ENCODE measurements around the gene NDUFB4. TPM values are rescaled to one million over a fixed set of nuclear protein-coding genes. Genes with fewer than 3 reads are reported as not detected.
A peak's percentile ranks its signal among the peaks of the same experiment; 100 is the strongest.

NDUFB4 gene
- total and polyA plus RNA-seq, 2 experiments from 2014 or later = 105 to 250 TPM

GRCh38 chr3:120568598-120568997 lies 27.5 kb upstream of the NDUFB4 start:
- no peak overlapping the region for H2AFZ ChIP-seq
- H3K4me3 ChIP-seq = no peak overlapping the region
- WGBS, 2 experiments (ENCODE audit: low coverage in 1 of 2, low lambda C conversion rate in 2 of 2, missing lambda C conversion rate in 2 of 2) = 34% methylated on average over 3 of the region's 3 CpGs
- H3K36me3 ChIP-seq (ENCODE audit: low read depth) = no peaks in the 10 kb centered on the region
- H3K27ac ChIP-seq = no peak overlapping the region
- H4K20me1 ChIP-seq (ENCODE audit: insufficient read depth) = no peaks in the 10 kb centered on the region
- H3K9ac ChIP-seq = no peak overlapping the region
- no peaks in the 10 kb centered on the region for H3K9me3 ChIP-seq (ENCODE audit: low read depth)
- DNase-seq = peak; percentile 45
- H3K27me3 ChIP-seq (replicated peaks; ENCODE audit: insufficient read depth) = no peaks in the 10 kb centered on the region
- no peaks in the 10 kb centered on the region for H3K9me2 ChIP-seq (ENCODE audit: insufficient read depth)
- no peaks in the 10 kb centered on the region for H3K79me2 ChIP-seq (ENCODE audit: insufficient read depth)
- H3K4me2 ChIP-seq (ENCODE audit: unreplicated experiment) = no peak overlapping the region
- no peaks in the 10 kb centered on the region for H3F3A ChIP-seq (ENCODE audit: insufficient read depth)
- in situ Hi-C loops (cut with MboI) = loop anchor here (10.0 kb wide), 1 partner anchor 226 kb away; no protein-coding TSS in a partner anchor
- no peaks in the 10 kb centered on the region for H3K4me1 ChIP-seq (ENCODE audit: insufficient read depth)
- TF ChIP-seq EZH2 (IDR thresholded peaks at IDR 0.05; ENCODE audit: insufficient read depth, poor library complexity, severe bottlenecking) = no peak
- no peak for TF ChIP-seq EZH2phosphoT487 (IDR thresholded peaks at IDR 0.05; ENCODE audit: insufficient read depth, low read depth)

- in situ Hi-C loops (cut with MboI) = loop anchor here (10.0 kb wide), 1 partner anchor 225 kb away; no protein-coding TSS in a partner anchor
- Histone ChIP-seq H4K20me1 (ENCODE audit: insufficient read depth) (no peaks in the 10 kb centered on the region), H3F3A (ENCODE audit: insufficient read depth) (no peaks in the 10 kb centered on the region), H3K4me1 (ENCODE audit: insufficient read depth) (no peaks in the 10 kb centered on the region), H3K27ac (no peak overlapping the region), H3K36me3 (ENCODE audit: low read depth) (no peaks in the 10 kb centered on the region), H3K9ac (no peak overlapping the region), H2AFZ (no peak overlapping the region), H3K9me2 (ENCODE audit: insufficient read depth) (no peaks in the 10 kb centered on the region), H3K9me3 (ENCODE audit: low read depth) (no peaks in the 10 kb centered on the region), H3K79me2 (ENCODE audit: insufficient read depth) (no peaks in the 10 kb centered on the region), H3K27me3 (replicated peaks; ENCODE audit: insufficient read depth) (no peaks in the 10 kb centered on the region), H3K4me2 (ENCODE audit: unreplicated experiment) (no peak overlapping the region), H3K4me3 (no peak overlapping the region)
- no peak for DNase-seq
- WGBS, 2 experiments (ENCODE audit: low coverage in 1 of 2, low lambda C conversion rate in 2 of 2, missing lambda C conversion rate in 2 of 2) = 55 to 60% methylated on average over 12 of the region's 12 CpGs
- TF ChIP-seq EZH2phosphoT487 (IDR thresholded peaks at IDR 0.05; ENCODE audit: insufficient read depth, low read depth) = no peak
- no peak for TF ChIP-seq EZH2 (IDR thresholded peaks at IDR 0.05; ENCODE audit: insufficient read depth, poor library complexity, severe bottlenecking)
Observed at GRCh38 chr3:120569222-120570057, 26.7 kb upstream of the NDUFB4 start.

GRCh38 chr3:120572027-120572426 lies 24.1 kb upstream of the NDUFB4 start:
- Histone ChIP-seq H3K4me3 (no peak overlapping the region), H3K27me3 (replicated peaks; ENCODE audit: insufficient read depth) (no peaks in the 10 kb centered on the region), H2AFZ (no peak overlapping the region), H3K79me2 (ENCODE audit: insufficient read depth) (no peaks in the 10 kb centered on the region), H3K9me2 (ENCODE audit: insufficient read depth) (no peaks in the 10 kb centered on the region), H3K4me2 (ENCODE audit: unreplicated experiment) (no peak overlapping the region), H3K9me3 (ENCODE audit: low read depth) (no peaks in the 10 kb centered on the region), H4K20me1 (ENCODE audit: insufficient read depth) (no peaks in the 10 kb centered on the region), H3K36me3 (ENCODE audit: low read depth) (no peaks in the 10 kb centered on the region), H3K9ac (no peak overlapping the region), H3F3A (ENCODE audit: insufficient read depth) (no peaks in the 10 kb centered on the region), H3K27ac (no peak overlapping the region), H3K4me1 (ENCODE audit: insufficient read depth) (no peaks in the 10 kb centered on the region)
- no peak for TF ChIP-seq EZH2 (IDR thresholded peaks at IDR 0.05; ENCODE audit: insufficient read depth, poor library complexity, severe bottlenecking)
- in situ Hi-C loops (cut with MboI) = no loop called here
- no peak for DNase-seq
- 57 to 60% methylated on average over 2 of the region's 2 CpGs for WGBS, 2 experiments (ENCODE audit: low coverage in 1 of 2, low lambda C conversion rate in 2 of 2, missing lambda C conversion rate in 2 of 2)

- no peak overlapping the region for H2AFZ ChIP-seq
- H3K9me3 ChIP-seq (ENCODE audit: low read depth) = no peaks in the 10 kb centered on the region
- 41 to 51% methylated on average over 3 of the region's 3 CpGs for WGBS, 2 experiments (ENCODE audit: low coverage in 1 of 2, low lambda C conversion rate in 2 of 2, missing lambda C conversion rate in 2 of 2)
- no peaks in the 10 kb centered on the region for H3K79me2 ChIP-seq (ENCODE audit: insufficient read depth)
- H3K9ac ChIP-seq = no peak overlapping the region
- no peaks in the 10 kb centered on the region for H3K27me3 ChIP-seq (replicated peaks; ENCODE audit: insufficient read depth)
- H3K4me3 ChIP-seq = no peak overlapping the region
- H3K9me2 ChIP-seq (ENCODE audit: insufficient read depth) = no peaks in the 10 kb centered on the region
- no peak overlapping the region for H3K27ac ChIP-seq
- DNase-seq = no peak
- no peaks in the 10 kb centered on the region for H3K36me3 ChIP-seq (ENCODE audit: low read depth)
- H3F3A ChIP-seq (ENCODE audit: insufficient read depth) = no peaks in the 10 kb centered on the region
- TF ChIP-seq EZH2 (IDR thresholded peaks at IDR 0.05; ENCODE audit: insufficient read depth, poor library complexity, severe bottlenecking) (no peak), EZH2phosphoT487 (IDR thresholded peaks at IDR 0.05; ENCODE audit: insufficient read depth, low read depth) (no peak)
- in situ Hi-C loops (cut with MboI) = no loop called here
- no peaks in the 10 kb centered on the region for H4K20me1 ChIP-seq (ENCODE audit: insufficient read depth)
- H3K4me1 ChIP-seq (ENCODE audit: insufficient read depth) = no peaks in the 10 kb centered on the region
- H3K4me2 ChIP-seq (ENCODE audit: unreplicated experiment) = no peak overlapping the region
Observed at GRCh38 chr3:120587332-120587975, 8.7 kb upstream of the NDUFB4 start.

All from GM23248 (cell line).